Peyer's patch (tissue), 4 donors: ENCODE results near the gene CCL27.
A peak's percentile ranks its signal among the peaks of the same experiment; 100 is the strongest.

Experiments used
- POLR2A ChIP-seq, 2 donors: fragments of 450-650 bp; IDR thresholded peaks; one replicate each; pipeline ENCODE4 v1.5.1; 2017; ENCODE audit warnings: antibody characterized with exemption in 2 of 2, mild to moderate bottlenecking in 2 of 2, moderate library complexity in 2 of 2
- TF ChIP-seq, protein P1 (sequence below), 6 experiments: fragments of 450-650 bp in 4 of 6; fragments of 200-600 bp in 2 of 6; sonication (generic) in 1 of 6; IDR thresholded peaks; one replicate each; pipeline ENCODE4 v1.5.1; 2017 to 2019; ENCODE audit warnings: antibody characterized with exemption in 6 of 6, mild to moderate bottlenecking in 3 of 6, moderate library complexity in 1 of 6

DNA sequence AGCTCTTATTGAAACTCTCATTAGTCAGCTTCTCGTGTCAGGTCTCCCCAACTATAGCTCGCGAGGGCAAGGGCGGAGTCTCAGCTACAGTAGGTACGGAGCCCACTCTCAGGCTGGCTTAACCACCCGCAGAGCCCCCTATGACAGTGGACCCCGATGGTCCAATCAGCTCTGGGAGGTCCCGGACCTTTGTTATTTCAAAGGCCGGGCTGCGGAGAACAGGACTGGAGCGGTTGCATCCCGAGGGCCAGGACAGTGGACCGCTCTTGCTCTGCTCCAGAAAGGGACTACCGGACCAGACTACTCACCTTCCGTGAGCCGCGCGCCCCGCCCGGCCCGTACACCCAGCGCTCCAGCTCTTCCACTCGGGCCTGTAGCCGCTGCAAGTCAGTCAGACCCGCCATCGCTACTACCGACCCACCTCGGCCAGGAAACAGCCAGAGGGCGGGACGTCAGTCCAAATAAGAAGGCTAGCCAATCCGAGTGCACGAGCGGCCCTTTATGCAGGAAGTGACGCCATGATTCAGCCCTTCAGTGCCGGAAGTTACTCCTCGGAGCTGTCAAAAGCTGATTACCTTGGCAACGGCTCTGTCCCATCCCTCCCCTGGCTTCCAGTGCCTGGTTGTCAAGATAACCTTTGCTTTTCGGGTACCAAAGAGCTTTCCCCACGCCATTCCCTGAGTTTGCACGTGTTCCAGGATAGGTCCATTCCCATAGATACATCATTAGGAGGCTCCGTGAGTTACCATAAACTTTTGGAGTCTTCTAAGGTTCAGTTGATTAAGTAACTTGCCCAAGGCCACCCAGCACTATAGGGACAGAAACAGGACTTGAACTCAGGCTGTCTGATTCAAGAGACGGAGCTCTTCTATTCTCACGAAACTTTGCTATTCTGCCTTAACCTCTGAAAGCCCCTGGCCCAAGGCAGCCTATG is 42.1 kb downstream of the CCL27 start, which contains the start of gene DCTN3:
- peak; percentile 28 to 49 for TF ChIP-seq POLR2A (IDR thresholded peaks at IDR 0.05)
- TF ChIP-seq, protein P1, sequence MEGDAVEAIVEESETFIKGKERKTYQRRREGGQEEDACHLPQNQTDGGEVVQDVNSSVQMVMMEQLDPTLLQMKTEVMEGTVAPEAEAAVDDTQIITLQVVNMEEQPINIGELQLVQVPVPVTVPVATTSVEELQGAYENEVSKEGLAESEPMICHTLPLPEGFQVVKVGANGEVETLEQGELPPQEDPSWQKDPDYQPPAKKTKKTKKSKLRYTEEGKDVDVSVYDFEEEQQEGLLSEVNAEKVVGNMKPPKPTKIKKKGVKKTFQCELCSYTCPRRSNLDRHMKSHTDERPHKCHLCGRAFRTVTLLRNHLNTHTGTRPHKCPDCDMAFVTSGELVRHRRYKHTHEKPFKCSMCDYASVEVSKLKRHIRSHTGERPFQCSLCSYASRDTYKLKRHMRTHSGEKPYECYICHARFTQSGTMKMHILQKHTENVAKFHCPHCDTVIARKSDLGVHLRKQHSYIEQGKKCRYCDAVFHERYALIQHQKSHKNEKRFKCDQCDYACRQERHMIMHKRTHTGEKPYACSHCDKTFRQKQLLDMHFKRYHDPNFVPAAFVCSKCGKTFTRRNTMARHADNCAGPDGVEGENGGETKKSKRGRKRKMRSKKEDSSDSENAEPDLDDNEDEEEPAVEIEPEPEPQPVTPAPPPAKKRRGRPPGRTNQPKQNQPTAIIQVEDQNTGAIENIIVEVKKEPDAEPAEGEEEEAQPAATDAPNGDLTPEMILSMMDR (IDR thresholded peaks at IDR 0.05): no peak
